Esophagus squamous epithelium (tissue), 5 donors: ENCODE data around the gene MRAS. TPM values are rescaled to one million over a fixed set of nuclear protein-coding genes. Genes with fewer than 3 reads are reported as not detected.

Experiments
- DNase-seq: peaks from one replicate; lab custom pipeline; 2025; lab: John Stamatoyannopoulos, UW
- H3K27ac ChIP-seq, 4 donors: fragments of 200-600 bp; sonication (generic); one replicate each; pipeline ENCODE4 v1.5.1; 2016 to 2019; ENCODE audit warnings: mild to moderate bottlenecking in 1 of 4
- H3K27me3 ChIP-seq, 4 donors: fragments of 200-600 bp; sonication (generic); 1 replicate in 3 of 4; 2 replicates in 1 of 4; pipeline versions ENCODE4 v1.5.1 to v1.6.0; 2017 to 2021; ENCODE audit warnings: antibody characterized with exemption in 1 of 4
- H3K36me3 ChIP-seq, 3 donors: fragments of 200-600 bp; sonication (generic); one replicate each; pipeline ENCODE4 v1.5.1; 2016 to 2019
- H3K4me1 ChIP-seq, 3 donors: fragments of 200-600 bp; sonication (generic); one replicate each; pipeline ENCODE4 v1.5.1; 2017 to 2019
- H3K4me3 ChIP-seq, 4 donors: fragments of 200-600 bp; sonication (generic); 1 replicate in 3 of 4; 2 replicates in 1 of 4; pipeline ENCODE4 v1.5.1; 2016 to 2019; ENCODE audit warnings: mild to moderate bottlenecking in 2 of 4, moderate library complexity in 1 of 4
- H3K9me3 ChIP-seq, 3 donors: fragments of 200-600 bp; sonication (generic); one replicate each; pipeline ENCODE4 v1.5.1; 2016 to 2019
- CTCF ChIP-seq, 6 experiments: fragments of 450-650 bp in 4 of 6; fragments of 200-600 bp in 2 of 6; sonication (generic) in 2 of 6; IDR thresholded peaks; one replicate each; pipeline ENCODE4 v1.5.1; 2016 to 2019; ENCODE audit warnings: antibody characterized with exemption in 6 of 6, mild to moderate bottlenecking in 4 of 6, moderate library complexity in 4 of 6
- POLR2A ChIP-seq, 4 donors: fragments of 450-650 bp; IDR thresholded peaks; one replicate each; pipeline ENCODE4 v1.6.1; 2017; ENCODE audit warnings: antibody characterized with exemption in 4 of 4, mild to moderate bottlenecking in 4 of 4, moderate library complexity in 3 of 4
- WGBS, 2 donors: methylation state at CpG; one replicate each; pipeline ENCODE4 v1.1.5; 2018; 5-methylcytosine and 5-hydroxymethylcytosine counted together
- intact Hi-C: fragments of 100-400 bp; cut with DNase I; formaldehyde crosslinking; loops from one replicate; pipeline ENCODE4 v1.15.0; 2022
- total RNA-seq, 4 donors: library from RNA; depleted of rRNA; stranded (reverse); fragments of >200 nt; gene quantifications; one replicate each; pipeline ENCODE4 v1.1.0, GENCODE V29; 2016
- donor health status: DM: yes; HTN: yes; CAD: no.

The MRAS gene
- total RNA-seq, 4 donors from 2014 or later = 0.72 to 5.9 (median 2.4) TPM

DNA sequence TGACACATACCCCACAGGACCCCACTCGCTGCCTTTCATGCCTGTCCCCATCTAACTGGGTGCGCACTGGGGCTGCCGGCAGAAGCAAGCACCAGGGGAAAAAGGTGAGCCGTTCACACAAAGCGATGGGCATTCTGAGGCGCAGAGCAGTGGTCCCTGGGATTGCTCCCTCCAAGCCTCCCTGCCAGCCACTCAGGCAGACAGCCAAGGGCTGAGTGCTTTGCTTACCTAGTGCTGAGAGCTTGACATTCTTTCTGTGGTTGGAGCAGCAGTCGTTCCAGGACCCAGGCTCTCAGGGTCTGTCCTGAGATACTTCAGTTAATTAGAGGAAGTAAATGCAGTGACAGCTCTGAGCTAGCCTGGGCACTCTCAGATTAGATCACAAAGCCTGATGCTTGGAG lies 91.7 kb downstream of the MRAS start:
- Histone ChIP-seq H3K36me3 (no peaks in the 10 kb centered on the region), H3K9me3 (no peaks in the 10 kb centered on the region), H3K27me3 (peaks cover 0 to 49% (median 3%) of the 10 kb centered on the region in 4 donors), H3K27ac (no peak overlapping the region), H3K4me3 (no peak overlapping the region), H3K4me1 (peaks cover 4 to 7% (median 5%) of the 10 kb centered on the region in 3 donors)
- intact Hi-C loops = no loop called here
- 96% methylated on average over 4 of the region's 7 CpGs; no CpG with 5 or more reads in 1 of the 2 donors for WGBS, 2 donors
- TF ChIP-seq POLR2A (IDR thresholded peaks at IDR 0.05) (no peak), CTCF (IDR thresholded peaks at IDR 0.05) (no peak)
- no peak for DNase-seq

DNA sequence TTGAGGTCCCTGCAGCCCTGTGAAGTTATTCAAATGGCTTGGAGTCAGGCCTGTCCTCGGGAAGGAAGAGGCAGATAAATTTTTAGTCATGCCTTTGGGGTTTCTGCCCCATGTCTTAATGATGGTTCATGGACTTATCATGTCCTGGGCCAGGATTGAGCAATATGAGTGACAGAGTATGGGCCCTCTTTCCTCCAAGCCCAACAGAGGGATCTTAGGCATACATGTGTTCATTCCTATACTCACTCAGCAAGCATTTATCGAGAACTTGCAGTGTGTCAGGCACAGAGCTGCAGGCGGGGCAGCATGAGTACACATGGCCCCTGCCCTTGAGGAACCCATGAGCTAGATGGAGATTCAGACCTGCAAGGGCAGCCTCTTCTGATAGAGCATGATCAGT lies 92.2 kb downstream of the MRAS start:
- H3K4me1 ChIP-seq = peaks cover 0 to 2% (median under 1%) of the 10 kb centered on the region in 3 donors
- H3K9me3 ChIP-seq = no peaks in the 10 kb centered on the region
- no peak overlapping the region for H3K4me3 ChIP-seq
- WGBS, 2 donors = 92% methylated on average over 2 of the region's 3 CpGs; no CpG with 5 or more reads in 1 of the 2 donors
- intact Hi-C loops = no loop called here
- H3K36me3 ChIP-seq = no peaks in the 10 kb centered on the region
- H3K27ac ChIP-seq = no peak overlapping the region
- DNase-seq = no peak
- TF ChIP-seq CTCF (IDR thresholded peaks at IDR 0.05) (no peak), POLR2A (IDR thresholded peaks at IDR 0.05) (no peak)
- peaks cover 0 to 44% (median under 1%) of the 10 kb centered on the region in 4 donors for H3K27me3 ChIP-seq

DNA sequence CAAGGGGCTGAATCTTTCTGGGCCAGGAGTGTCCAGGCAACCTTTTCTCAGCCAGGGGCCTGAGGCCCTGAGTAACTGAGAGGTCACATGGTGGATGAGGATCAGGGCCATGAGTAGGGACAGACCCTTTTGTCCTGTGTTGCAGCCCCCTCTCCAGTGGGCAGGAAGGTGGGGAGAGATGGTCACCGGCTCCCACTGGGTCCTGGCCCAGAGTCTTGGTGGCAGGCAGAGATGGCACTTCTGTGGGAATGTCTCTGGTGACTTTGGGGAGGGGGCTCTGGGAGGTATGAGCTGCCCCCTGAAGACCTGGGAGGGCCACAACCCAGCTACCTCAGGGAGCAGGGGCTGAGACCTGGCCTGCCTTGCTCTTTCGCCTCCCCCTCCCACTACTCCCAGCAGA lies 92.9 kb downstream of the MRAS start:
- H3K4me1 ChIP-seq = no peaks in the 10 kb centered on the region
- no peak for DNase-seq
- no peak overlapping the region for H3K4me3 ChIP-seq
- H3K27me3 ChIP-seq = peaks cover 0 to 38% (median 0%) of the 10 kb centered on the region in 4 donors
- no peak overlapping the region for H3K27ac ChIP-seq
- WGBS, 2 donors = no CpG with 5 or more reads among the region's 2 CpGs
- TF ChIP-seq CTCF (IDR thresholded peaks at IDR 0.05) = no peak
- TF ChIP-seq POLR2A (IDR thresholded peaks at IDR 0.05) = no peak
- intact Hi-C loops = no loop called here
- no peaks in the 10 kb centered on the region for H3K36me3 ChIP-seq
- H3K9me3 ChIP-seq = no peaks in the 10 kb centered on the region

DNA sequence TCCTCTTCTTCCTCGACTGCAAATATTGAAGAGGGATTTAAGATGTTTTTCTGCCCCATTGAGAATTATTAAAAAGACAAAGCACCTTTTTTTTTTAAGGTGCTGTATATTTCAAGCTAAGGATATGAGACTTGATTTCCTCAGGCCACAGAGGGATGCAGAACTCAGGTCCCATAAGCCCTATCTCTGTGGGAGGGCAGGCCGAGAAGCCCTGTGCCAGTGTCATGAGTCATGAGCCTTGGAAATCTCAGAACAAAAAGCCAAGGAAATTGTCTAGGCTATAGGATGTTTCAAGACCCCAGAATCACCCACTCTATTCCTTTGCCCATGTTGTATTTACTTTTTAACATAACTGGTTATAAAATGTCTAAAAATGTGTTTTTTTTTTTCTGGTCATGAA lies 93.4 kb downstream of the MRAS start:
- Histone ChIP-seq H3K27me3 (peaks cover 0 to 33% (median 0%) of the 10 kb centered on the region in 4 donors), H3K4me3 (no peak overlapping the region), H3K27ac (no peak overlapping the region), H3K9me3 (no peaks in the 10 kb centered on the region), H3K36me3 (no peaks in the 10 kb centered on the region), H3K4me1 (no peaks in the 10 kb centered on the region)
- intact Hi-C loops = no loop called here
- TF ChIP-seq POLR2A (IDR thresholded peaks at IDR 0.05) = no peak
- no peak for TF ChIP-seq CTCF (IDR thresholded peaks at IDR 0.05)
- DNase-seq = no peak
- WGBS, 2 donors = 41 to 45% methylated on average over 2 of the region's 2 CpGs

DNA sequence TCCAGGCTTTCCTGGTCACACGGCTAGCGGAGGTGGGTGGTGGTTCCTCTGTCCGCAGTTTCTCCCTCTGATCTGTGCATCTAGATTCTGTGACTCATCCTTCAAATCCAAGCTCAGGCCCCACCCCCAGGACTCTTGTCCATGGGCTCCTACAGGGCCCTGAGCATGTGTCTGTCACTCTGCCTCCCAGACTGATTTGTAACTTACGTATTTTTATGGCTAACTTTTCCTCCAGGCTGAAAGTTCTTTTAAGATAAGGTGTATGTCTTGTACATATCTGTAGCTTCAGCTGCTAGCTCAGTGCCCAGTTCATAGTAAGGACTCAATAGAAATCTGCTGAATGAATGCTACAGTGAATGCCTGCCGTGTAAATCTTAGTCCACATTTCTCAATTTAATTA lies 94.1 kb downstream of the MRAS start:
- Histone ChIP-seq H3K36me3 (no peaks in the 10 kb centered on the region), H3K4me1 (no peaks in the 10 kb centered on the region), H3K4me3 (no peak overlapping the region), H3K9me3 (no peaks in the 10 kb centered on the region), H3K27me3 (peaks cover 0 to 26% (median 0%) of the 10 kb centered on the region in 4 donors), H3K27ac (no peak overlapping the region)
- 74 to 79% methylated on average over 5 of the region's 5 CpGs for WGBS, 2 donors
- intact Hi-C loops = no loop called here
- no peak for DNase-seq
- TF ChIP-seq POLR2A (IDR thresholded peaks at IDR 0.05) (no peak), CTCF (IDR thresholded peaks at IDR 0.05) (no peak)
